Stimulated activated CD4-positive, alpha-beta T cell treated with anti-CD3 and anti-CD28 coated beads, Interleukin-2, amount 100 ng/mL, for 48 hours (primary cell): Measurements from ENCODE around the gene EI24.
"Not testable (repeated sequence)": the region's sequence is repeated elsewhere in the genome, so short reads cannot be mapped to it uniquely, and the experiment has no call there.

Experiments used
- DNase-seq, 2 donors: peaks; one replicate each; pipeline ENCODE4 v3.0.0-alpha.2; 2020

EI24 gene

DNA sequence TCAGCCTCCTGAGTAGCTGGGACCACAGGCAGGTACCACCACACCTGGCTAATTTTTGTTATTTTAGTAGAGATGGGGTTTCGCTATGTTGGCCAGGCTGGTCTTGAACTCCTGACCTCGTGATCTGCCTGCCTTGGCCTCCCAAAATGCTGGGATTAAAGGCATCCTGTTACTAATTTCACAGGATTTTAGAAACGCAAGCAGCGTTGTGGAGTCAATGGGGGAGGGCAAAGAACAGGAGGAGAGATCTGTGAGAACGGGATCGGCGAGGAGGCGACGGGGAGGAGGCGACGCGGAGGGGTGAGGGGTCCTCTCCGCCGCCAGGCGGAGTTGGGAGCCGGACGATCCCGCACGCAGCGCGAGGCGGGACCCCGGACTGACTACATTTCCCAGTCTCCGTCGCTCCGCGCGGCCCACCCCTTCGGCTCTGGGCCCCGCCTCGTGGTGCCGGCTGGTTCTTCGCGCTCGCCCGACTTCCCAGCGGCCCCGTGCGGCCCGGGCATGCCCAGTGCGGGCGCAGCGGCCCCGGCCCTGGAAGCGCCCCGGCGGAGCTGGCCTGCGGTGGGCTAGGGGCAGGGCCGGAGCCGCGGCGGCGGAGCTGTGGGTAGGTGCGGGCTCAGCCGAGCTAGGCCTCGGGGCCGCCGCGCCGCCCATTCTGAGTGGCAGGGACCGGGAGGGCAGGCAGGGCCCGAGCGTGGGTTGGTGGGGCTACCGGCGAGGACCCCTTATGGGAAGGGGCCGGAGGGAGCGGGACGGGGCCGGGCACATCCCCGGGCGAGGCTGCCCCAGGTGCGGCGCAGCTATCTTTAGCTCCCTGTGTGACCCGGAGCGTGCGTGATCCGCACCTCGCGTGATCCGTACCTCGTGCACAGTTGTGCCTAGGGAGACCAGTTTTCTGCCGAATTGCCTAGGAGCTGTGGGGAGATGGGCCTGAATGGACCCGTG, at the start of gene EI24:
Gene EI24, plus strand, starts transcription at position 508 of the 945 bp plus-strand sequence. CDS start 3,051 bp downstream, outside the sequence.
- DNase-seq: peak; percentile 84 to 85

DNA sequence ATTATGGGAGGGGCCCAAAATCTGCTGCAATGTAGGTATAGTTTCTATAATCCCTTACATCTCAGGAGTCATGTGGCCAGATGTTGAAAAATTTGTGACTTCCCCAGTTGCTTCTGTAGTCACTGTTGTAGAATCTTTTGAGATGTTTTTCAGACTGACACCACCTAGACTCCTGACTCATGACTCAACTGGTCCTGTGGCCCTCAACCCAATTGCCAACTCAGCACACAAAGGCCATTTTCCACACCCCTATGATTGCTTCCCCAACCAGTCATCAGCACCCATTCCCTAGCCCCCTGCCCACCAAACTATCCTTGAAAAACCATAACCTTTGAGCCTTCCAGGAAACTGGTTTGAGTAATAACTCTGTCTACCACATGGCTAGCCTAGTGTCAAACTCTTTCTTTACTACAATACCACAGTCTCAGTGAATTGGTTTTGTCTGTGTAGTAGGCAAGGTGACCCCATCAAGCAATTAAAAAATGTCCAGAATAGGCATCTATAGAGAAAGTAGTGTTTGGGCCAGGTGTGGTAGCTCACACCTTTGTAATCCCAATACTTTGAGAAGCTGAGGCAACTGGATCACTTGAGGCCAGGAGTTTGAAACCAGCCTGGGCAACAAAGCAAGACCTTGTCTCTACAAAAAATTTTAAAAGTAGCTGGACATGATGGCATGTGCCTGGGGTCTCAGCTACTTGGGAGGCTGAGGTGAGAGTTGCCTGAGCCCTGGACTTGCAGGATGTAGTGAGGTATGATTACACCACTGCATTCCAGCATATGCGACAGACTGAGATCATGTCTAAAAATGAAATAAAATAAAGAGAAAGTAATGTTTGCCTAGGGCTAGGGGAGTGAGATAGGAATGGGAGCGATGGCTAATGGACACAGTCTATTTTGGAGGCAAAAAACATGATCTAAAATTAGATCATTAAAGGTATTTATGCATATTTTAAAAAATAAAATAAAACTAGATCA, 49.1 kb upstream of the EI24 start:
- no peak for DNase-seq

DNA sequence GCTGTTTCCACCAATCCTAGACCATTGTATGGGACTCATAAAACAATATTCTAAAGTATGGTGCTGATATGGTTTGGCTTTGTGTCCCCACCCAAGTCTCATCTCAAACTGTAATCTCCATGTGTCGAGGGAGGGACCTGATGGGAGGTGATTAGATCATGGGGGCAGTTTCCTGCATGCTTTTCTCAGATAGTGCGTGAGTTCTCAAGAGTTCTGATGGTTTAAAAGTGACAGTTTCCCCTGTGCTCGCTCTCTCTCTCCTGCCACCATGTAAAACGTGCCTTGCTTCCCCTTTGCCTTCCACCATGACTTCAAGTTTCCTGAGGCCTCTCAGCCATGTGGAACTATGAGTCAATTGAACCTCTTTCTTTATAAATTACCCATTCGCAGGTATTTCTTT, 44.0 kb upstream of the EI24 start:
- DNase-seq: no peak

DNA sequence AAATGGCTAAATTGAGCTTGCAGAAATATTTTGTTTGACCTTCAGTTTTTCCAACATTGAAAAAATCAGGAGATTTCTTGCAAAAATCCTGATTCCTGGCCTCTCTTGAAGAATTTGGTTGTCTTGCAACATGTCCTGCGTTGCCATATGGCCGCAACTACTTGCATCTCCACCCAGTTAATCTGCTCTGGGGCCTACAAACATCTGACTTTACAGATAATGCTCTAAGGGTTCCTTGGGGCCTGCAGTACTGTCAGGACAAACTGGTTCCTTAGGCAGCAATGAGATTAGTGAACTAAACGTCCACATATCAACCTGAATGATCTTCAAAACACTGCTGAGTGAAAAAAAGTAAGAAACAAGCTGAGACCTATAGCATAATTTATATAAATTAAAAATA, 36.6 kb upstream of the EI24 start:
- DNase-seq: no peak

DNA sequence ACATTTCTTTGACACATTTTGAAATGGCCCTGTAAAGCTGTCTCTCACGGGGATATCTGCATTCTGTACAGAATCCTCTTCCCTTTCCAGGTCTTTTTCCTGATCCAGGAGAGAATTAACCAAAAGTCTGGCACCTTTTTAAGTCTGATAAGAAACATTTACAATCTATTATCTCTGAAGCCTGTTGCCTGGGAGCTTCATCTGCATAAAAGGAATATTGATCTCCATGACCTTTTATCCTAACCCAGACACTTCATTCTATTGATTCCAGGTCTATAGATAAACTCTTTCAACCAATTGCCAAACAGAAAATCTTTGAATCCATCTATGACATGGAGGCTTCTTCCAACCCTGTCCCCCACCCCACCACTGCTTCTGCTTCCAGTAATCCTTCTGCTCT, 33.7 kb upstream of the EI24 start:
- no peak for DNase-seq

DNA sequence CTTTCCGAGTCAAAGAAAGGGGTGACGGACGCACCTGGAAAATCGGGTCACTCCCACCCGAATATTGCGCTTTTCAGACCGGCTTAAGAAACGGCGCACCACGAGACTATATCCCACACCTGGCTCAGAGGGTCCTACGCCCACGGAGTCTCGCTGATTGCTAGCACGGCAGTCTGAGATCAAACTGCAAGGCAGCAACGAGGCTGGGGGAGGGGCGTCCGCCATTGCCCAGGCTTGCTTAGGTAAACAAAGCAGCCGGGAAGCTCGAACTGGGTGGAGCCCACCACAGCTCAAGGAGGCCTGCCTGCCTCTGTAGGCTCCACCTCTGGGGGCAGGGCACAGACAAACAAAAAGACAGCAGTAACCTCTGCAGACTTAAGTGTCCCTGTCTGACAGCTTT, 32.4 kb upstream of the EI24 start:
- DNase-seq: not testable (repeated sequence)

DNA sequence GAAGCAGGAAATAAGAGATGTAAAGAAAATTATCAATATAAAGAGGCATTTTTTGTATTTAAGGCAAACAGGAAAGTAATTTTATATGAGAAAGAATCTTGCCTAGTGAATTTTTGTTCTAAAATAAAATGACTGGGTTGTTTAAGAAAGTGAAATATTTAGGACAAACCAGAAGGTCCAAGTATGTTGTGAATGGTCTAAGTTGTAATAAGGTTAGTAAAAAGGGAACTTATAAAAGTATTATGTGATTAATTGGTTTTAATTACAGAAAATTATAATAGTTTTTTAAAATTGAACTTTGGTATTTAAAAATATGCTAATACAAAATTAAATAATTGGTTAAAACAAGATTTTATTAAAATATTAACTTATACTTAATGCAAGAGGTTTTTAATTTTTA, 26.6 kb upstream of the EI24 start:
- no peak for DNase-seq

DNA sequence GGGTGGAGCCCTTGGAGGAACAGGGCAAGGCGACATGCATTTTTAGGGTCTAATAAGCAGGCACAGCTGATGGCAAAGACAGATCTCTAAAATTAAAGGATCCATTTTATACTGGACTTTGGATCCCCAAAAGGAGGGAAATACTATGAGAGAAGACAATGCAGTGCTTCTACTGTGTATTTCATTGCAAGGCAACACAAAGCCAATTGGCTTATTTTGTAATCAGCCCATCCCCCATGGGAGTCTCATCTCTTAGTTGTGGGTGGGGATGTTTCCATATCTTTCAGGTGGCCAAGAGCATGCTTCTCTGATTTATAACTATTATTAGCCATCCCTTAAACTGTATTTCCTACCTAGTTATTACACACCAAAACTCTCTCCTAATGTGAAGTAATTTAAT, 18.5 kb upstream of the EI24 start:
- no peak for DNase-seq

DNA sequence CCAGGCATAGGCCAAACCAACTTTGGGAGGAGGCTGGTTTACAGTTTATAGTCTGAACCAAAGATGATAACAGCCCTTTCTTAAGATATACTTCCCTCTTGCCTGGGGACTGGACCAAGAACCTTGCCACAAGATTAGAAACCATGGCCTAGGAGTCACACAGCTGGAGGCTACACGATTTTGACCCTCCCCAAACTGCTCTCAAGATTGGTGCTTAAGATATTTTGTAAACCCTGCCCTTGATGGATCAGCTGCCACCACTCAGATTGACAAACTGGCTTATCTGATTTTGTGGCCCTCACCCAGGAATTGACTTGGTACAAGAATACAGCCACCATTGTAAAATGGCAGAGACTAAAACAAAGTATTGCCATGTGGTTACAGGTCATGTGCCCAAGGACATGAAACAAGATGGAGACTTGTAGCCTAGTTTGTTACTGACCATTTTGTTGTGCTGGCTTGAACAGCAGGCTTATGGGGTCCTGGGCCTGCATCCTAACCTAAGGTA, 17.4 kb upstream of the EI24 start:
- no peak for DNase-seq

DNA sequence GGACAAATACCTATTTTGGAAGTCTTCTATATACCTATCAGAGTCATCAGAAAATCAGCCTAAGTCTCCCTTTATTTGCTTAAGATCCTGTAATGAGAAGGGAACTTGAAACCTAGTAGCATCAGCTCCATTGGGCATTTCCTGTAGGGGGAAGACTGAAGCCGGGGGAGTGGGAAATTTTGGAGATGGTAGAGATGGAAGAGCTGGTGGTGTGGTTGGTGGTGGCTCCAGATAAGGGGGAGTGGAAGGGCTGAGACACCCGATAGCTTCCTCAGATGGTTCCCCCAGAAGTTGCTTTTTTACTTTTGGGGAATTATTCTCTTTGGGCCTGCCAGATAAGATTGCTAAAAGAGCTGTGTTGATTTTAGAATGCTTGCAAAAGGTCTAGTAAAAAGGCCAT, 16.4 kb upstream of the EI24 start:
- no peak for DNase-seq

DNA sequence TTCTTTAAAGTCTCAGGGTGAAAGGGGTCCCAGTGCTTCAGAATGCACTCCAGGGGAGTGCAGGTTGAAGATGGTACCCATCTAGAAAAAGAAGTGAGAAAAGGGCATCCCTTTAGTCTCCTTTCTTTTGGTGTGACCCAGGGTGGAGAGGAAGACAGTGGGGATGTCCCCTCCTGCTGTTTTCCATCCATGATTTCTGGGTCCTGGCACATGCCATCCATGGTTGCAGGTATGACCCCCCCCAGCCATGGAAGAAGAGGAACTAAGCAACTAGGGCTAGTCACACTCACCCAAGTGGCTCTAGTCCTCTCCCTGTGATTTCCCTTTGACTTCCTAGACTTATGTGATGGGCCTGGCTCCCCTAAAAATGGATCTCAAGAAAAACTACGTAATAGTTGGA, 15.9 kb upstream of the EI24 start:
- DNase-seq: no peak

DNA sequence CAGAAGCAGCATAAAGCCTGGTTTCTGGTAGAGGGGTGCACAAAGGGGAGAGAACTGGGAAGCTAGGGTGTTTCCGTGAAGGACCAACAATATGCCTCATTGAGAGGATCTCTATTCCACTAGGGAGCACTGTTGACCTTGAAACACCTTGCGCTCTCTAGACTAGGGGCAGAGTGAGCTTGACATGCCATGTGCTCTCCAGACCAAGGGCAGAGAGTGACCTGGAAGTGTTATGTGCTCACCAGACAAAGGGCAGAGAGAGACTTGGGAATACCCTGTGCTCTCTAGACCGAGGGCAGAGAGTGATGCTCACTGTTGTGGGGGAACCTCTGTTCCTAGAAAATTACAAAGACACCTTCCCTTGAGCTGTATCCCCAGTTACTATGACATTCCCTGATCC, 15.2 kb upstream of the EI24 start:
- DNase-seq: no peak

DNA sequence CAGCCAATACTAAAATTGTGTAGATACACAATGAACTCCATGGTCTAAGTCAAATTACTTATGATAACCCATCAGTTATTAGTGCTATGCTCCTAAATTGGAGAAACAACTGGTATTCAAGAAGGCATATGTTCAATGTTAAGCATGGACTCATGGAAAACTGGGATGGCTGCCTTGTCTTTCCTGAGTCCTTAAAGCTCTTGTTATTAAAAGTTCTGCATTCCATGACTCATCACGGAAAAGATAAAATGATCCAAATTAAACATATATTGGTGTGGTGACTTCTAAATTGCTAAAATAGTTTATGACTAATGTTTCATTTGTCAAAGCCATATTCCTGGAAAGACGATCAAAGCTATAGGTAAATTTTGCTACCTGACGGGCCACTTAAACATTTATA, 9.4 kb upstream of the EI24 start:
- DNase-seq: no peak

DNA sequence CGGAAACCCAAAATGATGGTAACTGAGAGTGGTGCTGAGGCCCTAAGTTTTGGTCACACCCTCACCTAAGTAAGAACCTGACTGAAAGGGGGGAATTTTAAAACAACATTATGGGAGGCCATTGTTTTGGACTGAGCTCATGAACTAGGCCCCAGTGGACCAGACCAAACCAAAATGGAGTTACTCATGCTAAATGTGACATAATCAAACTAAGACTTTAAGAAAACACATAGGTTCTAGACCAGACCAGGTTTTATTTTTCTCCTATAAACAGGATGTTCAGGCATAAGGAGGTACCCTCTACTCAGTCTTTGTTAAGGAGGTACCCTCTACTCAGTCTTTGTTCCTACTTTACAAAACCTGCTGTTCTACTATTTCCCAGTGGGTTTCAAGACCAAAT, 7.4 kb upstream of the EI24 start:
- no peak for DNase-seq

DNA sequence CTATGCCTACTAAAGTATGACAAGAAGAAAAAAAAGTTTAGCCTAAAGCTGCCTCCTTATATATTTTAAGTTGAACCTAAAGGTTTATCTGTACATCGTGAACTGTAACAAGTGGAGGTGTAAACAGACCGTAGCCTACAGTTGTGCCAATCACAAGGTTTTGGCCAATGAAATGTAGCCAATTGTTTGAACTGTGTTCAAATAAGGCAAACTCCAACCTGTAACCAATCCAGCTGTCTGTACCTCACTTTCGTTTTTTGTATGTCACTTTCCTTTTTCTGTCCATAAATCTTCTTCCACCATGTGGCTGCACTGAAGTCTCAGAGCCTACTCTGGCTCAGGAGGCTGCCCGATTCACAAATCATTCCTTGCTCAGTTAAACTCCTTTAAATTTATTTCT, 6.8 kb upstream of the EI24 start:
- no peak for DNase-seq

DNA sequence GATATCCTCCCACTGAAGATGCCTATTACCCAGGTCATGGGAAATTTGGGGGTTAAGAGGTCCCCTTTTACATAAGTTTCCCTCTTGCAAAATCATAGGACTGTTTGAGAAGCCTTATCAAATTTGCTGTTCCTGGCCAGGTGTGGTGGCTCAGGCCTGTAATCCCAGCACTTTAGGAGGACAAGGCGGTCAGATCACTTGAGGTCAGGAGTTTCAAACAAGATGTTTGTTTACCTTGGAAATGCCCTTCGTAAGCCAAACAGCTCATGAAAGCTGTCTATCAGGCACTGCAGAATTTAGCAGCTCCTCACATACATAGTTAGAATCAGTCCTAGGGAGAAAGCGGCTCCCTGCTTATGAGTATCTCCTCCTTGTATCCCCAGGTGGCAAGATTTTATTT, 4.9 kb upstream of the EI24 start:
- no peak for DNase-seq

DNA sequence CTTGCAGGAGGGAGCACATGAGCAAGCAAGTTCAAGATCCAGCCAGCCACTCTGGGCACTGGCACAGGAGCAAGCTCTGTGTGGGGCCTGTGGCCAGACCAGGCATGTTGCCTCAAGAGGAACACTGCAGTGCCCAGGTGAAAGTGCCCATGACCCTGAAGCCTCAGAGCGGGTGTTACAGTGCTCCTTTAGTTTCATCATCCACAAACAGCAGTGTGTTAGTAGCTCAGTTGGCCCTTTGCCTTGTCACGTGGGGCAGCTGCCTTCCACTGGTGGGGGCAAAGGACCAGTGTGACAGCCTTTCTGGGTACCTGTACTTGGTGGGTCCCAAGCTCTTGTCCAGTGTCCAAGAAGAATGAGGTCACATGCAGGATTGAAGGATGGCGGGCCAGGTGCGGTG, 3.0 kb upstream of the EI24 start:
- no peak for DNase-seq

DNA sequence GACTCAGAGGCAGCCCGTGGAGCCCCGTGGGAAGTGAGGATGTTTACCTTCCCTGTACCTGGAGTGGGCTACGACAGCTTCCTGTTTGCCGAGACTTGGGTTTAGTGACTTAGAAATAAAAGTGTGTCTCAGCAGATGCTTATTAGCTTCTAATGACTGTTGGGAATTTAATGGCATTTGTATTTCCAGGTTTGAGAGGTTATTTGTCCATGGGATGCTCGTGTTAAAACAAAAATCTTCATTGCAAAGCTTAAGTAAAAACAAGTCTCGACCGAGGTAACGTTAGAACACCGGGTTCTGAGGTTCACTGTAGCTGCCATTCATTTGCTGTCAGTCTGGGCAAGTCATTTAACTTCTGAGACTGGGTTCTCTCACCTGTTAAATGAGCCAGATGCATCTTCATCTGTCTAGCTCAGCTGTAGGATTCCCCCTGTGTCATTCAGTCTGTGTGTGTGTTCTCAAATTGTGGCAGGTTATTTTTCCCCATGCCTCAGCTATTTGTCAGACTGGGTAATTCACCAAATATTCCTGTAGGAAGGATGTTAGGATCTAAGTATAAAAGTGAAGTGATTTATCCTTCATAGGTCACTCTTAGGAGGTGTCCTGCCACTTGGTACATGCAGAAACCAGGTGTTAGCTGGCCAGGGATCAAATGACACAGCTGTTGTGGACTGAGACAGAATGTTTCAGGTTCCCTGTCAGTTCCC, 791 bp downstream of the EI24 start:
- peak in 1 of 2 donors; percentile 6 for DNase-seq

DNA sequence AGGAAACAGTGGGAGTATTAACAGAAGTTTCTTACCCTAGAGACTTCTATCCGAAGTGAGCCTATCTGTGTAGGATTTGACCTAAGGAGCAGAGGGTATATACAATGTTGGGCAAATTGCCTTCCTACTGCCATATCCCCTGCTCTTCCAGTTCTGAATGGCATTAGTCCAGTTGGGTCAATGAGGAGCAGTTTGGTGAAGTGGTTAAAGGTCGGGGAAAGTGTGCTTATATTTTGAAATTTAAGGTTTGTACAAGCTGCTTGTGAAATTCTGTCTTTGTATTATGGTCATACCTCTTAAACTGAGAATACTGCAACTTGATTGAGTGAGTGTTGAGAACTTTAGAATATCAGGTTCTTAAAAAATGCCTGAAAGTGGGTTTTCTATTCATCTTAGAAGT, 1.7 kb downstream of the EI24 start:
- no peak for DNase-seq

DNA sequence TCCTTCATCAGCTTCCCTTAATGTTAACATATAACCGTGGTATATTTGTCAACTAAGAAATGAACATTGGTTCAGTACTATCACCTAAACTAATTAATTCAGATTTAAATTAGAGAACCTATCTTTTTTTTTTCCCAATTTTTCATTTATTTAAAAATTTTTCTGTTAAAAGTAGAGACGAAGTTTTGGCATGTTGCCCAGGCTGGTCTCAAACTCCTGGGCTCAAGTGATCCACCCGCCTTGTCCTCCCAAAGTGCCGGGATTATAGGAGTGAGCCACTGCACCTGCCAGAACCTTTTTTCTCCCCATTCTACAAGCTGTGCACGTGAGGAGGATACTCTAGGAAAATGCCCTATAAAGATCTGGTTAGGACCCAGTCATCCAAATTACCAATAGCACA, 3.6 kb downstream of the EI24 start:
- DNase-seq: no peak

DNA sequence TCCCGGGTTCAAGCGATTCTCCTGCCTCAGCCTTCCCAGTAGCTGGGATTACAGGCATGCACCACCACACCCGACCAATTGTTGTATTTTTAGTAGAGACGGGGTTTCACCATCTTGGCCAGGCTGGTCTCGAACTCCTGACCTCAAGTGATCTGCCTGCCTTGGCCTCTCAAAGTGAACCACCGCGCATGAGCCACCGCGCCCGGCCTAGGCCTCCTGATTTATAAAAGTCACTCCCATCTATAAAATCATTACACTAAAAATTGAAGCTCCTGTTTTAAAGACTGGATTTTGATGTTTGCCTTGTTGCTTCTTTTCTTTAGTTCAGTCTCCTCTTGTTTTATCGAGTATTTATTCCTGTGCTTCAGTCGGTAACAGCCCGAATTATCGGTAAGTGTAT, 7.9 kb downstream of the EI24 start:
- not testable (repeated sequence) for DNase-seq

DNA sequence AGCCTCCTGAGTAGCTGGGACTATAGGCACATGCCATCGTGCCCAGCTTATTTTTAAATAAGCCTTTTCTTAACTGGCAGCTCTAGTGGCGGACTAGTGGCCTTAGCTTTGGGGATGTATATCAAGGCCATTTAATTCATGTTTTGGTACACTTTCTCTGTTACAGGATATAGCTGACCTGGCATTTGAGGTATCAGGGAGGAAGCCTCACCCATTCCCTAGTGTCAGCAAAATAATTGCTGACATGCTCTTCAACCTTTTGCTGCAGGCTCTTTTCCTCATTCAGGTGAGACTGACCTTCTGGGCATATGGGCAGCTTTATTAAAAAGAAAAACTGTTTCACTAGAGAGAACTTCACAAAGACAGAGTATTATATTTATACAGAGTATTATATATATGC, 9.5 kb downstream of the EI24 start:
- DNase-seq: no peak

DNA sequence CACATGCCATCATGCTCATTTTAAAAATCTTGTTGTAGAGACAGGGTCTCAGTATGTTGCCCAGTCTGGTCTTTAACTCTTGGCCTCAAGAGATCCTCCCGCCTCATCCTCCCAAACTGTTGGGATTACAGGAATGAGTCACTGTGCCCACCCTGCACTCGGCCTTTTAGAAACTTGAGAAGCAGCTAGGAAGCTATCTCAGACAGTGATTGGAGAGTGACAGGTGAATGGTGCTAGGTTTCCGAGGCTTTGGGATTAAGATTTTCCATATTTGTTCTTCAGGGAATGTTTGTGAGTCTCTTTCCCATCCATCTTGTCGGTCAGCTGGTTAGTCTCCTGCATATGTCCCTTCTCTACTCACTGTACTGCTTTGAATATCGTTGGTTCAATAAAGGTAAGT, 10.5 kb downstream of the EI24 start:
- no peak for DNase-seq
